Activated CD8-positive, alpha-beta memory T cell treated with anti-CD3 and anti-CD28 coated beads for 36 hours (primary cell): Measurements from ENCODE around the gene RAD51B. TPM values are rescaled to one million over a fixed set of nuclear protein-coding genes. Genes with fewer than 3 reads are reported as not detected.
"Not testable (repeated sequence)": the region's sequence is repeated elsewhere in the genome, so short reads cannot be mapped to it uniquely, and the experiment has no call there.

ENCODE experiments used
- CTCF ChIA-PET: fragments of 350-600 bp; sonication (Branson Sonifier 250); formaldehyde crosslinking; loops from one replicate; lab custom pipeline; 2021; ENCODE audit warnings: antibody characterized with exemption; lab: Charles Lee
- POLR2A ChIA-PET: fragments of 350-600 bp; sonication (Branson Sonifier 250); formaldehyde crosslinking; loops from one replicate; lab custom pipeline; 2021; ENCODE audit warnings: antibody characterized with exemption; lab: Charles Lee
- total RNA-seq, 2 experiments: library from RNA; stranded (reverse); gene quantifications; one replicate each; pipeline ENCODE4 v1.2.3, GENCODE V29; 2021

Gene RAD51B
- total RNA-seq, 2 experiments from 2014 or later: 25.0 to 26.0 TPM

DNA sequence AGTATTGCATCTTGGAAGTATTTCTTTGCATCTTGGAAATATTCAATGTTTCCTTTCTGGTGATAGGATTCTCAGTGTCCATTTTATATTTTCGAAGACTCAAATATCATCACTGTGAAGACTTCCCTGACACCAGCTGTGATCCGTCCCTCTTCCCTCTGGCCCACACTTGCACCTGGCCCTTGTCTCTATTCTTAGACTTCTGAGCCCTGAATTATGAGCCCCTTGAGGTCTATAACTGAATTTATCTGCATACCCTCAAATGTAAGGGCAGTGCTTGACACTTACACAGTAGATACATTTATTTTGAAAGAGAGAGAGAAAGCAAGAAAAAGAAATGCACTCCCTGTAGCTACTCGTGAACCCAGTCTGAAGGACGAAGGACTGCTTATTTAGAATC lies 596.6 kb downstream of the RAD51B start:
- POLR2A ChIA-PET: no interaction called here
- CTCF ChIA-PET: no interaction called here

DNA sequence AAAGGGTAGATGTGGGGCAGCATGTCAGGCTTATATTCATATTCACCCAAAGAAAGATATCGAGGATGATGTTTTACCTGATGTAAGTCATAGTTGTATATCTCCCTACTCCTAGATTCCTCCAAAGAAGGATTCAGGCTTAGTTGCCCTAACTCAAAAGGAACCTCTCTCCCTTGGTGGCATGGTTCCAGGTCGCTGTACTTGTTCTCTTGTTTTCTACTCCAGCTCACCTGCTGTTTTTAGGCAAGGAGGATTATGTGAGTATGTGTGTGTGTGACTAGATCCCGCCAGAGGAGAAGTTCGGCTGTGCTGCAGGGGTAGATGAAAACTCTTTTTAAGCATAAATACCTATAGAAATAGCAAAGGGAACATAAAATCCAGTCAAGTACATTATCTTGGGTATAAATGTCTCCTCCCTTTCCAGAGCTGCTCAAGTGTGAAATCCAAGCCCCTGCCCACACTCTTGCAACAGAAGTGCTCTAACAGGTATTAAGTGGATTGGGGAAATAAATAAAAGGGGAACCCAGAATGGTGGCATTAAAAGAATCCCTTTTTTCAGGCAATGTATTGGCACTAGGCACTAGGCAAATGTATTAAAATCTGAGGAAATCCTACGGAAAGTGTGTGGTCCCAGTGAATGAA lies 597.6 kb downstream of the RAD51B start:
- ChIA-PET POLR2A (no interaction called here), CTCF (no interaction called here)

DNA sequence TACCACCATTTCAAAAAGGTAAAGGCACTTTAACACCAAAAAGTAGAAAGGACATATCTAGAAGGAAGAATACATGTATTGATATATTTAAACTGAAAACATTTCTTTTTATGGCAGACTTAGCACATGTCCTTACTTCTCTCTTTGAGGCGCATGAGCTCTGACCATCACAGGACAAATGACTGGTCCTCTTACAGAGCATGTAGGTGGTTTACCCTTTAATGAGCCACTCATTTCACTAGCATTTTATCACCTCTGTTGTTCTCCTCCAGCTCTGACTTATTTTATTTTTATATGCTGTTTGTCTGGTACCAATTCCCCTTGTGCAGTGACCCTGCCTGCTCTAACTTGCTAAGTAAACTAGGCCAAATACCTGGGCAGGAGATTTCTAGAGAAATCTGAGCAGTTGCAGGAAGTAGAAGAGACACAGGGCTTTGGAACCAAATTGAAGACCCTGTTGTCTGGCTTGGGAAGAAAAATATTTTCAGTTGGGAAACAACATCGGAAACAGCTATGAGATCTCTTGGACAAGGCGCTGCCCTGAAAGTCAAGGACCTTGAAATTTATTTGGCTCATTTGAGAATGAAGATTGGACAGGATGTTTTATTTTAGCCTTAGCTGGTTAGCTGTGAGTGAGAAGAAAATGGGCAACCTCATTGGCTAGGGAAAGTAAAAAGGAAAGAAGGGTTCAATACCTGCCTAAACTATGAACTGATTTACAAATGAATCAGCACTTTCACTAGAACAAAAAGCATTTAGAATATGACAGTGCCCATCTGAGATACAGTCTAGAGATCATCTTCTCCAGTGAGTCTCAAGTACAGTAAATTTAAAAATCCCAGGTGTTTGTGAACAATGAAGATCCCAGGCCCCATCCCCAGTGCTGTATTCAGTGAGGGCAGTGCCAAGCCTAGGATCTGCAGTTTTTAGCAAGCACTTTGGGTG lies 598.9 kb downstream of the RAD51B start:
- ChIA-PET CTCF (no interaction called here), POLR2A (no interaction called here)

DNA sequence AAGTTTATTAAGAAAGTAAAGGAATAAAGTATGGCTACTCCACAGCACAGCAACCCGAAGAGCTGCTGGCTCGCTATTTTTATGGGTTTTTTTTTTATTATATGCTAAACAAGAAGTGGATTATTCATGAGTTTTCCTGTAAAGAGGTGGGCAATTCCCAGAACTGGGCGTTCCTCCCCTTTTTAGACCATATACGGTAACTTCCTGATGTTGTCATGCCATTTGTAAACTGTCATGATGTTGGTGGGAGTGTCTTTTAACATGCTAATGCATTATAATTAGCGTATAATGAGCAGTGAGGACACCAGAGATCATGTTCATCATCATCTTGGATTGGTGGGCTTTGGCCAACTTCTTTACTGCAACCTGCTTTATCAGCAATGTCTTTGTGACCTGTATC lies 600.8 kb downstream of the RAD51B start:
- ChIA-PET POLR2A (no interaction called here), CTCF (interaction anchor here (1.4 kb wide), 1 partner anchor 443 kb away, joined by 5 read pairs; no protein-coding TSS in a partner anchor)

DNA sequence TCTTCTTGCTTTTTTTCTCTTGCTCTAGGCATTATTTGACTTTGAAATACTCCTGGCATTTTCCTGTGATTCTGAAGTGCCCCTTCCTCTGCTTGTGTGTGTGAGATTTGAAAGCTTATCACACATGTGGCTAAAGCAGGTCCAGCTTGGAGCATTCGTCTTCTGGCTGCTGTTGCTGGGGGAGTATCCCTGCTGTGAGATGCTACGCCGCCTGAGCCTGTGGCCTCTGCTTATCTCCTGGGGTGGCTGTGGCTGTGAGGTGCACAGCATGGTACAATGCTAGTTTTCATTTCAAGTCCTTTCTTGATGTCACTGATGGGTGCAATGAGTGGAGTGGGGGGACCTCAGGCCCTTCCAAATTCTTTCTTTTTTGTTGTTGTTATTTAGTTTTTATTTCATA lies 601.5 kb downstream of the RAD51B start:
- CTCF ChIA-PET: no interaction called here
- POLR2A ChIA-PET: no interaction called here

DNA sequence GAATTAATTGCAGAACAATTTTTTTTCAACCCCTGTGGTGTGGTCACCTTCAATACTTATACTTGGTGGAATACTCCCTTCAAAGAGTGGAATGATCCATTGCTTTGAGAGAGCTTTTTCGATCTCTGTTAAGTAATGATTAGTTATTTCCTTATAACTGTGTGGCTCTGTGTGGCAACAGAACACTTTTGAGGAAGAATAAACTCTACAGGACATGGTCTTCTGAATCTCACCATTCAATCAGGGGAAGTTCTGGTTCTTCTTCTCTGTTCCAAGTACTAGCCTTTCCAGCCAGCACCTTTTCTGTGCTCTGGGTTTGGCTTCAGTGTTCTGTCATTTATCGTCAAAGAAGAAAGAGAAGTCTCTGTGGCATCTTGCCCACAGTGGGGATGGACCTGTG lies 604.1 kb downstream of the RAD51B start:
- CTCF ChIA-PET: no interaction called here
- POLR2A ChIA-PET: no interaction called here

DNA sequence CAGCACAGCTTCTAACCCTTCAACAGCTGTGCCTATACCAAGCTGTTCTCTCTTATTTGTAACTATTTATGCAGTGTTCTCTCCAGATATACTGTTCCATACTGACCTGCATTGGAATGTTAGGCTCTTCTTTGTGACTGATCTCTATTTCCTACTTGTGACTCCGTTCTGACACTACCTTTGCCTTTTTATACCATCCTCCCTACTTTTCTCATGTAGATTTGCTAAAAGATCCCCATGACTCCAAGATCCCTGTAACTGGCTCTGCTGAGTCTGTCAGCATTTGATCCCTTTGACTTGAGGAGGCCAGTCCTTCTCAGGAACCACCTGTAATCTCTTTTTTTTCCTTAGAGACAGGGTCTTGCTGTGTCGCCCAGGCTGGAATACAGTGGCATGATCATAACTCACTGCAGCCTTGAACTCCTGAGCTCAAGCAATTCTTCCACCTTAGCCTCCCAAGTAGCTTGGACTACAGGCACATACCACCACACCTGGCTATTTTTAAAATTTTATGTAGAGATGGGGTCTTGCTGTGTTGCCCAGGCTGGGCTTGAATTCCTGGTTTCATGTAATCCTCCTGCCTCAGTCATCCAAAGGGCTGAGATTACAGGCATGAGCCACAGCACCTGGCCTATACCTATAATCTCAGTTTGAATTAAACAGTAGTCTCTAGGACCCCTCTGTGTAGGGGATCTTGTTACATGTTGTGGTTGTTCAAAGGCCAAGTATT lies 605.0 kb downstream of the RAD51B start:
- ChIA-PET CTCF (no interaction called here), POLR2A (no interaction called here)

DNA sequence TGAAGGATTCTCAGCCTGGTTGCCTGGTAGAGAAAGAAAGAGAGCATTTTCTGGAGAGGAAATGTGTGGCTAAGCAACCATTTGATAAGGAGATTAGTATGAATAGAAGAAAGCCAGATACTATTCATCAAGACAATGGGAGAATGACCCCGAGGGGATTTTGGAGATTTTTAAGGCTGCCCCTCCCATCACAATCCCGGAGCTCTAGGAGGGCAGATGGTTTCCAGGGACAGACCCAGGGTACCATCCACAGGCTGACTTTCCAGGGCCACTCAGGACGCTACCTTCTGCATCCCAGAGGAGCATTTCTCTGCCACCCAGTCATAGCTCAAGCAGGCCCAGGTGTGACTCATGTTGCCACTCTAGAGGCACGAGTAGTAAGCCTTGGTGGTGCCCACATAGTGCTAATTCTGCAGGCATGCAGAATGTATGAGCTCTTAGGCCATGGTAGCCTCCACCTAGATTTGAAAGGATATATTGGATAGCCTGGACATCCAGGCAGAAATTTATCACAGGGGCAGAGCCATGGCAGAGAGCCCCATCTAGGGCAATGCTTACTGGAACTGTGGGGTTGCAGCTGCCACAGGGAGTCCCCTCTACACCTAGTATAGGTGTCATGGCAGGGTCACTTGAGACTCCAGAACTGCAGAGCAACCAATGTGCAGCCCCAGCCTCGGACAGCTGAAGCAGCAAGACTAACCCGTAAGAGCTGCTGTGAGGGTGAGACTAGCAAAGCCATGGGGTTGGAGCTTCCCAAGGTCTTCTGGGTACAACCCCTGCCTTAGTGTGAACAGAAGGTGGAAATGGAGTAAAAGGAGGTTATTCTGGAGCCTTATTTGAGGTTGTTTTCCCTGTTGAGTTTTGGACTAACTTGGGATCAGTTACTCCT lies 607.3 kb downstream of the RAD51B start:
- ChIA-PET POLR2A (no interaction called here), CTCF (no interaction called here)

DNA sequence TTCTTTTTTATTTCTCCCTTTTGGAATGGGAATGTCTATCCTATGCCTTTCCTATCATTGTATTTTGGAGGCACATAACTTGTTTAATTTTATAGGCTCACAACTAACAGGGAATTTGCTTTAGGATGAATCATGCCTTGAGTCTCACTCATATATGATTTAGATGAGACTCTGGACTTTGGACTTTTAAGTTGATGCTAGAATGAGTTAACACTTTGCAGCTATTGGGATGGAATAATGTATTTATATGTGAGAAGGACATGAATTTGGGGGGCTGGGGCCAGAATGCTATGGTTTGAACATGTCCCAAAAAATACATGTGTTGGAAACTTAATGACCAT lies 607.9 kb downstream of the RAD51B start:
- ChIA-PET POLR2A (no interaction called here), CTCF (no interaction called here)

DNA sequence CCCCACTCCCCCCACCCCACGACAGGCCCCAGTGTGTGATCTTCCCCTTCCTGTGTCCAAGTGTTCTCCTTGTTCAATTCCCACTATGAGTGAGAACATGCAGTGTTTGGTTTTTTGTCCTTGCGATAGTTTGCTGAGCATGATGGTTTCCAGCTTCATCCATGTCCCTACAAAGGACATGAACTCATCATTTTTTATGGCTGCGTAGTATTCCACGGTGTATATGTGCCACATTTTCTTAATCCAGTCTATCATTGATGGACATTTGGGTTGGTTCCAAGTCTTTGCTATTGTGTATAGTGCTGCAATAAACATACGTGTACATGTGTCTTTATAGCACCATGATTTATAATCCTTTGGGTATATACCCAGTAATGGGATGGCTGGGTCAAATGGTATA lies 609.3 kb downstream of the RAD51B start:
- CTCF ChIA-PET, POLR2A ChIA-PET: not testable (repeated sequence)

DNA sequence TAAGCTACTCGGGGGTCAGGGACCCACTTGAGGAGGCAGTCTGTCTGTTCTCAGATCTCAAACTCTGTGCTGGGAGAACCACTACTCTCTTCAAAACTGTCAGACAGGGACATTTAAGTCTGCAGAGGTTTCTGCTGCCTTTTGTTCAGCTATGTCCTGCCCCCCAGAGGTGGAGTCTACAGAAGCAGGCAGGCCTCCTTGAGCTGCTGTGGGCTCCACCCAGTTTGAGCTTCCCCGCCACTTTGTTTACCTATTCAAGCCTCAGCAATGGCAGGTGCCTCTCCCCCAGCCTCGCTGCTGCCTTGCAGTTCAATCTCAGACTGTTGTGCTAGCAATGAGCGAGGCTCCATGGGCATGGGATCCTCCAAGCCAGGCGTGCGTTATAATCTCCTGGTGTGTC lies 614.6 kb downstream of the RAD51B start:
- POLR2A ChIA-PET, CTCF ChIA-PET: not testable (repeated sequence)

DNA sequence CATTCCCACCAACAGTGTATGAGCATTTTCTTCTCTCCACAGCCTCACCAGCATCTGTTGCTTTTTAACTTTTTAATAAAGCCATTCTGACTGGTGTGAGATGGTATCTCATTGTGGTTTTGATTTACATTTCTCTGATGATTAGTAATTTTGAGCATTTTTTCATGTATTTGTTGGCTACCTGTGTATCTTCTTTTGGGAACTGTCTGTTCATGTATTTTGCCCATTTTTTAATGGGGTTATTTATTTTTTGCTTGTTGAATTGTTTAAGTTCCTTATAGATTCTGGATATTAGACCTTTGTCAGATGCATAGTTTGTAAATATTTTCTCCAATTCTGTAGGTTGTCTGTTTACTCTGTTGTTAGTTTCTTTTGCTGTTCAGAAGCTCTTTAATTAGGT lies 616.1 kb downstream of the RAD51B start:
- CTCF ChIA-PET, POLR2A ChIA-PET: not testable (repeated sequence)

DNA sequence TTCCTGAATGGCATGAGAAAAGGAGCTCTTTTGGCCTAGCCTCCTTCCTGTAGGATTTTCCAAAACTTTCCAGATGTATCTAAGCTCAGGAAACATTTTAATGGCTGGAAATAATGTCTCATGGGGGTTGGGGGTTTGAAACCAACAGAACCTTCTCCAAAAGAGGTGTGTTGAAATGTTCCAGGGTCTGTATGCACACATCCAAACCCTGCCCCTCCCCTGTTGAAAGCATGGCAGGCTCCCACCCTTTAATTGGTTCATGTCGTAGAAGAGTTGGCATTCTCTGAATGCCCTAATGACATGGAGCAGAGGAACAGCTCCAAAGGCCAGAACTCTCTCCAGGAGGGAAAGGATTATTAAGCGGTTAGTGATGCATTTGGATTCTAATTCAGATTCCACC lies 620.1 kb downstream of the RAD51B start:
- ChIA-PET POLR2A (no interaction called here), CTCF (no interaction called here)

DNA sequence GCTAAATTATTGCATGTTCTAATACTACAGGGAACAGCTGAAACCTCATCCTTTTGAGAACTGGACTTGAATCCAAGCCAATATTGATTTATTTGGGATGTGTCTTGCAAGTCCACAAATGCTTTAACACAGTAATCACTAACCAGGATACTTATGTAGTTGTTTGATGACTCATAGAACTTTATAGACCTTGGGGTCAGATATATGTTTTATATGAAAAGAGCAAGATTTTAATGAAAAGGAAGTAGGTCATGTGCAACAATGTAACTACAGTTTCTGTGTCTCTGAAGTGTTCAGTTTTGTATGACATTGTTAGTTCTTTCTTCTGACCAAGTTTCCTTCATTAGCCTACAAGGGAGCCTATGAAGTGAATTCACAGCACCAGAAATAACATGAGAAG lies 621.2 kb downstream of the RAD51B start:
- ChIA-PET CTCF (no interaction called here), POLR2A (no interaction called here)

DNA sequence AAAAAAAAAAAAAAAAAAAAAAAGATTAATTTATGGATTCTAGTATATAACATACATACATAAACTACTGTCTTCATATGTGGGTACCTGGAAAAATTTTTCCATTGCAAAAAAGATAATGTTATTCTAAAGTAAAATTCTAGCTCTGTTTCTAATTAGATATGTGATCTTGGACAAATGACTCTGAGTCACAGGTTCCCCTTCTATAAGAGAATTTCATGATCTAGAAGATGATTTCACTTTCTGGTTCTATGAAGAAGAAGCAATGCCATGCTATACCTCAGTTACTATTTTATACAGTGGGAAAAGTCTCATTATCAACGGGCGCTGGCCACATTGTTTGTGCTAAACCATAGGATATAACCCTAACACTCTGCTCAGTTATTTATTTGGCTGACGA lies 622.0 kb downstream of the RAD51B start:
- CTCF ChIA-PET: no interaction called here
- POLR2A ChIA-PET: no interaction called here

DNA sequence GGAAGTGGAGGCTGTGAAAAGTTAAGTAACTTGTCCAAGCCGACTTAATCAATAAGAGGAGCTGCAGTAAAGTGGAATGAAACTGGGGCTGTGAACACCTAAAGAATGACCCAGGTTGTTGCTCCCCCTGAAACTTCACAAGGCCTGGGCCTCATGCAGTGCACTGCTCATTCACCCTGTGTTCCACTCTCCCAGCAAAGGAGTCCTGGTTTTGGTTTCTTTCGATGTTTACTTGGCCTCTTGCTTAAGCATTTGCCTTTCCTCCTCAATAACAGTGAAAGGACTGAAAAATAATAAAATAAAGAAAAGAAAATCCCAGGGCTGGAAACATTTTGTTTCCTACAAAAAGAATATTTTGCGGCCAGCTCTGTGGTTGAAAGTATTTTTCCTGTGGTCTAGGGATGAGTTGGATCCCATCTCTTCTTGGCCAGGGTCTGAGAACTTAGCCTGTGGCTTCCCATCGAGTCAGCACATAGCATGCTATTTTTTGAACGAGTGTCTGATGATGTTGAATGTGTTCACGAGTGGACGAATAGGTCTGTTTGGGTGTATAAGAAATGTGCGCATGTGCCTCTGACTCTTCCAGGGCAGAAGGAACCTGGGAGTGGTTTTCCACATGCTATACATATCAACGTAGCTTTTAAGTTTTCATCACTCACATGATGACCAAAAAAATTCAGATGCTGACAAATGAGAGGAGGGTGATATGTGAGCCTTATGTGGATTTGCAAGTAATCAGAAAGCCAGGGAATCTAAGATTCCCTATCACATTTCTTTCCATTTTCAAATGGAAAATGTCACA lies 623.5 kb downstream of the RAD51B start:
- ChIA-PET CTCF (interaction anchor here (0.6 kb wide), 1 partner anchor 655 kb away, joined by 3 read pairs; no protein-coding TSS in a partner anchor), POLR2A (no interaction called here)

DNA sequence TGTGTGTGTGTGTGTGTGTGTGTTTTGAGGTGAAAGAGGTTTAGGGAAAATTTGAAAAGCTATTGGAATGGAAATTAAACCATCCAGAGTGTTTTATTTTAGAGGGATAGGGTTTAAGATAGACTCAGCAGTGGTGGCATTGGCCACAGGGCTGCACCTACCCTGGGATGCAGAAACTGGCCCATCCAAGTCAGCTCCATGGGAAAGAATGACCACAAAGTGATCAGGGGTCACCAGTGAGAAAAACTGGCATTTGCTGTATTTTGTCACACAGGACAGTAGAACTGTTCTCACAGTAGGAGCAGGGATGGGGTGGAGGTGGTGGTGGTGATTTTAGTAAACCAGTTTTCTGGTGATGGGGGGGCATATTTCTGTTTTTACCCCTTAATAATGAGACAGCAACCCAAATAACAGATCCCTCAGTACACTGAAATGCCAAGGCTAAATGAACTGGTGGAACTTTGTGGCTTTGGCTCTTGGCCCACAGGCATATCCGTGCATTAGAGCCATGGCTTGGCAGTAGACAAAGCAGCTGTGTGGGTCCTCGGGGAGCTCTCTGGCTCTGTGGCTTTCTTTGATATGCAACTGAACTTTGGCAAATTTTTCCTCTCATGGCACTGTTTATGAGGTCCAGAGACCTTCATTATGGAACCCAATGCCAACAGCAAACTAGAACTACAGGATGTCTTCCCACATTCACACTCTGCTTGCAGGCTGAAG lies 625.0 kb downstream of the RAD51B start:
- CTCF ChIA-PET: no interaction called here
- POLR2A ChIA-PET: no interaction called here
